Endothelial cell of umbilical vein (primary cell): Measurements from ENCODE around the gene NR6A1. TPM values are rescaled to one million over a fixed set of nuclear protein-coding genes. Genes with fewer than 3 reads are reported as not detected.

Experiments used
- BruUV-seq: library from RNA; stranded (reverse); fragments of 400-500 nt; replicated peaks from 2 replicates; lab custom pipeline; 2021; lab: Mats Ljungman, UMichigan
- CTCF ChIA-PET: fragments of 300-600, 350-600 bp; sonication (Branson Sonifier 250); formaldehyde crosslinking; loops from one replicate; lab custom pipeline; 2021; ENCODE audit warnings: antibody characterized with exemption, inconsistent platforms; lab: Charles Lee
- POLR2A ChIA-PET: fragments of 300-600, 350-600 bp; sonication (Branson Sonifier 250); formaldehyde crosslinking; loops from one replicate; lab custom pipeline; 2021; ENCODE audit warnings: antibody characterized with exemption, inconsistent platforms; lab: Charles Lee
- DNase-seq: peaks from one replicate; pipeline ENCODE4 v3.0.0-alpha.2; 2011; ENCODE audit warnings: low read depth, low spot score
- FAIRE-seq: peaks from 2 replicates; lab custom pipeline; 2011; peaks lifted over from hg19 to GRCh38; lab: Jason Lieb, UNC
- H2AFZ ChIP-seq: 2 replicates; pipeline ENCODE4 v1.6.0; 2012; ENCODE audit warnings: low read depth, low read length, control low read depth, inconsistent platforms
- H3K27ac ChIP-seq: 2 replicates; pipeline ENCODE4 v1.5.1; 2011; ENCODE audit warnings: low read depth, mild to moderate bottlenecking, control low read depth, low read length, moderate library complexity; ENCODE audit not compliant: insufficient read depth
- H3K27me3 ChIP-seq, 2 experiments: 2 replicates each; pipeline versions ENCODE4 v1.6.0 to v1.6.1; 2011; ENCODE audit warnings: low read length in 2 of 2, mixed read lengths in 1 of 2; ENCODE audit not compliant: control insufficient read depth in 2 of 2, insufficient read depth in 2 of 2
- H3K36me3 ChIP-seq, 2 experiments: 2 replicates in 1 of 2; 3 replicates in 1 of 2; pipeline ENCODE4 v1.5.1; 2011; ENCODE audit warnings: low read length in 2 of 2, mild to moderate bottlenecking in 1 of 2, moderate library complexity in 1 of 2; ENCODE audit not compliant: control insufficient read depth in 2 of 2, insufficient read depth in 2 of 2; ENCODE audit errors: extremely low read depth in 1 of 2
- H3K4me1 ChIP-seq: 3 replicates; pipeline ENCODE4 v1.5.1; 2011; ENCODE audit warnings: mild to moderate bottlenecking, low read length; ENCODE audit not compliant: control insufficient read depth, insufficient read depth; ENCODE audit errors: extremely low read depth
- H3K4me2 ChIP-seq: 2 replicates; pipeline ENCODE4 v1.6.1; 2011; ENCODE audit warnings: low read length, control low read depth, mixed read lengths; ENCODE audit not compliant: insufficient read depth
- H3K4me3 ChIP-seq, 3 experiments: fragments of 200-600 bp in 1 of 3; sonication (generic), shearing (Covaris generic) in 1 of 3; replicated peaks in 1 of 3; 2 replicates each; pipeline ENCODE4 v1.5.1; 2011 to 2016; ENCODE audit warnings: control low read depth in 3 of 3, low read length in 3 of 3, mild to moderate bottlenecking in 2 of 3, inconsistent platforms in 1 of 3, low read depth in 1 of 3, moderate library complexity in 1 of 3; ENCODE audit not compliant: insufficient read depth in 1 of 3
- H3K79me2 ChIP-seq: 2 replicates; pipeline ENCODE4 v1.6.0; 2012; ENCODE audit warnings: low read length, inconsistent platforms; ENCODE audit not compliant: control insufficient read depth, insufficient read depth
- H3K9ac ChIP-seq: replicated peaks from 2 replicates; pipeline ENCODE3; 2011; ENCODE audit warnings: low read length, control low read depth; ENCODE audit not compliant: insufficient read depth; ENCODE audit errors: extremely low read depth
- H3K9me1 ChIP-seq: replicated peaks from 3 replicates; pipeline ENCODE4 v1.6.0; 2011; ENCODE audit warnings: mild to moderate bottlenecking, low read length; ENCODE audit not compliant: control insufficient read depth, insufficient read depth; ENCODE audit errors: extremely low read depth
- H3K9me3 ChIP-seq: replicated peaks from 2 replicates; pipeline ENCODE4 v1.5.1; 2012; ENCODE audit warnings: low read length, inconsistent platforms; ENCODE audit not compliant: control insufficient read depth, insufficient read depth
- H4K20me1 ChIP-seq: replicated peaks from 2 replicates; pipeline ENCODE3; 2011; ENCODE audit warnings: mild to moderate bottlenecking, low read length; ENCODE audit not compliant: control insufficient read depth, insufficient read depth; ENCODE audit errors: extremely low read depth
- CTCF ChIP-seq, 2 donors: IDR thresholded peaks; 1 replicate in 1 of 2; 2 replicates in 1 of 2; pipeline ENCODE4 v1.5.1; 2011; ENCODE audit warnings: low read length in 2 of 2, mild to moderate bottlenecking in 2 of 2, moderate library complexity in 2 of 2, control low read depth in 1 of 2, inconsistent platforms in 1 of 2, low read depth in 1 of 2; ENCODE audit not compliant: insufficient read depth in 1 of 2; ENCODE audit errors: extremely low read depth in 1 of 2
- EZH2 ChIP-seq: IDR thresholded peaks from 2 replicates; pipeline ENCODE4 v1.6.1; 2012; ENCODE audit warnings: borderline replicate concordance, low read depth, mild to moderate bottlenecking, moderate library complexity, low read length, inconsistent platforms; ENCODE audit not compliant: severe bottlenecking
- FOS ChIP-seq: IDR thresholded peaks from 2 replicates; pipeline ENCODE4 v1.6.1; 2011; ENCODE audit warnings: mild to moderate bottlenecking, low read length, moderate library complexity, borderline replicate concordance; ENCODE audit not compliant: insufficient read depth
- GATA2 ChIP-seq: IDR thresholded peaks from 2 replicates; pipeline ENCODE4 v1.7.0; 2011; ENCODE audit warnings: low read depth, mild to moderate bottlenecking, moderate library complexity, mixed read lengths, low read length; ENCODE audit not compliant: insufficient read length, insufficient read depth
- JUN ChIP-seq: IDR thresholded peaks from 2 replicates; pipeline ENCODE4 v1.6.1; 2011; ENCODE audit warnings: borderline replicate concordance, low read depth; ENCODE audit not compliant: insufficient read length, insufficient read depth
- MAX ChIP-seq: IDR thresholded peaks from 2 replicates; pipeline ENCODE4 v1.6.1; 2011; ENCODE audit not compliant: insufficient read depth, insufficient read length
- MYC ChIP-seq: IDR thresholded peaks from one replicate; pipeline ENCODE4 v1.6.1; 2011; ENCODE audit warnings: mild to moderate bottlenecking, low read depth, low read length
- POLR2A ChIP-seq: IDR thresholded peaks from 2 replicates; pipeline ENCODE4 v1.6.1; 2012; ENCODE audit warnings: low read depth, mild to moderate bottlenecking, control low read depth, low read length
- POLR2AphosphoS5 ChIP-seq: IDR thresholded peaks from 2 replicates; pipeline ENCODE4 v1.6.1; 2012; ENCODE audit warnings: low read depth, mild to moderate bottlenecking, control low read depth, low read length, moderate library complexity; ENCODE audit not compliant: insufficient read depth
- dilution Hi-C: fragments of 300-500 bp; cut with MboI; formaldehyde crosslinking; loops from one replicate; pipeline ENCODE4 v1.15.0; 2019; ENCODE audit warnings: low sequenced_read_pairs; ENCODE audit not compliant: extremely low pct_ligation_motif_present
- intact Hi-C: fragments of 100-400 bp; cut with micrococcal nuclease; formaldehyde crosslinking; loops from one replicate; pipeline ENCODE4 v1.10.0; 2022
- polyA plus RNA-seq, 4 experiments: library from polyadenylated mRNA; depleted of rRNA in 3 of 4; stranded (reverse) in 3 of 4; unstranded in 1 of 4; fragments of >200 nt; gene quantifications; 2 replicates each; pipeline versions ENCODE4 v1.2.1 to v1.2.3, GENCODE V29; 2011 to 2012; ENCODE audit warnings: missing spikeins in 1 of 4
- total RNA-seq: library from RNA; stranded (reverse); gene quantifications from 2 replicates; pipeline ENCODE4 v1.2.3, GENCODE V29; 2021

The NR6A1 gene
- total and polyA plus RNA-seq, 2 donors (not counting 3 experiments of a cell fraction or from before 2014, with no cell fraction given) = 0.17 to 1.2 TPM

DNA sequence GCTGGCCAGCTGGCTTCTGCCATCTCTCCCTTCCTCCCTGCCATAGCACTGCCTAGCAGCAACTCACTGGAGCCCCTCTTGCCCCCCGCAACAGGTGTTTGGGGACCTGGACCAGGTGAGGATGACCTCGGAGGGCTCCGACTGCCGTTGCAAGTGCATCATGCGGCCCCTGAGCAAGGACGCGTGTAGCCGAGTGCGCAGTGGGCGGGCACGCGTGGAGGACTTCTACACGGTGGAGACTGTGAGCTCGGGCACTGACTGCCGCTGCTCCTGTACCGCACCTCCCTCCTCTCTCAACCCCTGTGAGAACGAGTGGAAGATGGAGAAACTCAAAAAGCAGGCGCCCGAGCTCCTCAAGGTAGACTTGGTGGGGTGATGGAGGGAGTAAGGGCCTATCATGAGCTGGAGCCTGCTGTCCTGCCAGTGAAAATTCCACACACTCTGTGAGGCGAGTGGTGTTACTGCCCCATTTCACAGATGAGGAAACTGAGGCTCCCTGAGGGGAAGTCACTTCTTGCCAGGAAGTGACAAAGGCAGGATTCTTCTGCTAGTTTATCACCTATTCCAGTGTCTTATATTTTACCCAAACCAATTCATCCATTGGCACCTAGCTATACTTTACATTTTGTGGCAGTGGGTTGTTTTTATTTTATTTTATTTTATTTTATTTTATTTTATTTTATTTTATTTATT is 15.9 kb upstream of the NR6A1 start:
- CTCF ChIA-PET = interaction anchor here (1.3 to 1.4 kb wide), 2 partner anchors 10 to 12 kb away, joined by 3 read pairs; partner anchors contain the start of gene OLFML2A
- TF ChIP-seq POLR2A = no peak
- no peak for TF ChIP-seq MYC
- no peak for TF ChIP-seq CTCF (IDR thresholded peaks at IDR 0.05; ENCODE audit: extremely low read depth in 1 of 2, insufficient read depth in 1 of 2, low read depth in 1 of 2, low read length in 2 of 2)
- TF ChIP-seq EZH2 = no peak
- no peak for TF ChIP-seq POLR2AphosphoS5
- TF ChIP-seq MAX = no peak
- no peak for TF ChIP-seq GATA2
- no peak for TF ChIP-seq JUN
- no peak for TF ChIP-seq FOS
- no peaks in the 10 kb centered on the region for H3K4me1 ChIP-seq
- no peak overlapping the region for H3K4me3 ChIP-seq
- H3K27me3 ChIP-seq = peaks cover 0 to 3% of the 10 kb centered on the region in 2 experiments
- no TSS peak for BruUV-seq
- H3K4me2 ChIP-seq = no peak overlapping the region
- no peaks in the 10 kb centered on the region for H3K36me3 ChIP-seq
- POLR2A ChIA-PET = no interaction called here
- no peaks in the 10 kb centered on the region for H3K9me1 ChIP-seq
- intact Hi-C loops (no loop called here), dilution Hi-C loops (no loop called here)
- no peaks in the 10 kb centered on the region for H3K79me2 ChIP-seq
- no peaks in the 10 kb centered on the region for H3K9me3 ChIP-seq
- H2AFZ ChIP-seq = no peak overlapping the region
- no peak overlapping the region for H3K27ac ChIP-seq
- FAIRE-seq (no peak), DNase-seq (no peak)
- H4K20me1 ChIP-seq = no peaks in the 10 kb centered on the region
- H3K9ac ChIP-seq = no peak overlapping the region
